ENCODE data around the gene SLC7A6. TPM values are rescaled to one million over a fixed set of nuclear protein-coding genes. Genes with fewer than 3 reads are reported as not detected.

The SLC7A6 gene
- total RNA-seq, 1 donor from 2014 or later = 18.1 TPM

DNA sequence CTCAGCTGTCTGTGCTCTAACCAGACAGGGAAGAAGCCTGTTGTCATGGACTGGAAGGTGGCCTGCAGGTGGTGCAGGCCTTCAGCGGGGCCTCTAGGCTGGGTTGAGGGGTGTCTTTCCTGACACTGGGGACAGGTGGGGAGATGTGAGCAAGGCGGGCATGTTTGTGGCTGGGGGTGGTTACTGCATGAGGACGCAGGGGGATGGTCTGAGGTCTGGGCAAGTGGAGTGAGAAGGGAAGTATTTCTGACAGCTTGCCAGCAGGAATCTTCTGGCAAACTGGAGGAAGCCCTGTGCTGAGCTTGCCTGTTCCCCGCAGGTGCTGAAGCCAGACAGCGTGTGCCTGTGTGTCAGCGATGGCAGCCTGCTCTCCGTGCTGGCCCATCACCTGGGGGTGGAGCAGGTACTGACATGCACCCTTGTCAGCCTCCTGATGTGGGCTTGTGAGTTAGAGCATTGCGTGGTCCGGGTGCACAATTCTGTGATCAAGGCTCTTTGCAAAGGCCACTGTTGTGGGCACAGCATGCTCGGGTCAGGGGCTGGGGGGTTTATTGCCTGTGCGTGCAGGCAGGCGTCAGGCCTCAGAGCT lies 82.7 kb downstream of the SLC7A6 start:
- no peak for DNase-seq

DNA sequence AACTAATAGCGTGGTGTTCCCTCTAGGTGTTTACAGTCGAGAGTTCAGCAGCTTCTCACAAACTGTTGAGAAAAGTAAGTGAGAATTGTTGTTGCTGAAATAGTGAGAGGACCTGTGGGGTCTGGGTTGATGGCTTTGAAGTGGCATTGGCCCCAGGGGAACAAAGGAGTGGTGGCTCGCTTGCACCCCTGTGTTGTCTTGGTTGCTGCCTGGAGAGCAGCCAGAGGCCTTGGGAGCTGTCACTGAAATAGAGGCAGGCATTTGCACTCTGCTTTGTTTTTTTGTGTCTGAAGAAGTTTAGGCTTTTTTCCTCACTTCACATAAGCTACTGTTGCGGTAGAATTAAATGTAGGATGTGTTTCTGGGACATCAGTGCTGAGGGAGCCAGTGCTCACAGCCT lies 83.3 kb downstream of the SLC7A6 start:
- DNase-seq = no peak

DNA sequence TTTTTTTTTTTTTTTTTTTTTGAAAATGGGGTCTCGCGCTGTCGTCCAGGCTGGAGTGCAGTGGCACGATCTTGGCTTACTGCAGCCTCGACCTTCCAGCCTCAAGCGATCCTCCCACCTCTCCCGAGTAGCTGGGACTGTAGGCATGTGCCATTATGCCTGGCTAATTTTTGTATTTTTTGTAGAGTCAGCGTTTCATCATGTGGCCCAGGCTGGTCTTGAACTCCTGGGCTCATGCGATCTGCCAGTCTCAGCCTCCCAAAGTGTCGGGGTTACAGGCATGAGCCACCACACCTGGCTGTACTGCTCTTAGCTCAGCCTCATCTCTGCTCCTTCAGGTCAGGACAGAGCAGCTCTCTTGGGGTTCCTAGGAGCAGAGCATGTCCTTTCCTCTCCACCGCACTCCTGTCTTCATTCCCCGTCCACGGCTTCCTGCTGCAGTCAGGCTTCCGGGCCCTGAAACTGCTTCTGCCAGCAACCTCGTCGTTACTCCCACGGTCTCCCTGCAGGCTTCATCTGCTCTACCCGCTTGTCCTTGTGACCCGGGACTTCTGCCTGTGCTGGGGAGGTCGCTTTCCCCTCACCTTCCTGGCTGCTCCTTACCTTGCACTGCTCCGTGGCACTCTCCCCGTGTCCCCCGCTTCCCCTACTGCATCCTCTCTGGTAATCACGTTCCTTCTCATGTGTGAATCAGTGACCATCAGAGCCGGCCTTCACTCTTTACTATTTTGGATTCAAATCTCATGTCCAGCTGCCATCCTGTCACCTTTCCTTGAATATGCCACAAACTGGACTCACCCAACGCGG lies 84.5 kb downstream of the SLC7A6 start:
- no peak for DNase-seq

DNA sequence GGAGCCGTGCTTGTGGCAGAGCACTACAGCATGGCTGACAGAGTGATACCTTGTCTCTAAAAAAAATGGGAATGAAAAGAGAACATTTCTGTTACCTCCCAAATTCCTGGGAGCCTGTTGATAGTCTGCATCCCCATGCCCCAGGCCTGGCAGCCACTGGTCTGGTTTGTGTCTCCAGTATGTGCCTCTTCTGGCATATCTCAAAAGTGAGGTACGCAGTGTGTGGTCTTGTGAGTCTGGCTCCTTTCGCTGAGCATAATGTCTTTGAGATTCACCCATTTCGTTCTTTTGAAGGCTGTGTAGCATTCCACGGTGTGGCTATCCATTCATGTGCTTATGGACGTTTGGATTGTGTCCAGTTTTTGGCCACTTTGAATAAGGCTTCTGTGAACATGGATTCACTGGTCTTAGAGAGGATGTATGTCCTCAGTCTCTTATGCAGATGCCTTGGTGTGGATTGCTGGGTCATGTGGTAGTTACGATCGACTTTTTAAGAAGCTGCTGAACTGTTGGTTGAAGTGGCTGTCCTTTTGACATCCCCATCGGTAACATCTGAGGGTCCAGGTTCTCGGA lies 85.6 kb downstream of the SLC7A6 start:
- no peak for DNase-seq

DNA sequence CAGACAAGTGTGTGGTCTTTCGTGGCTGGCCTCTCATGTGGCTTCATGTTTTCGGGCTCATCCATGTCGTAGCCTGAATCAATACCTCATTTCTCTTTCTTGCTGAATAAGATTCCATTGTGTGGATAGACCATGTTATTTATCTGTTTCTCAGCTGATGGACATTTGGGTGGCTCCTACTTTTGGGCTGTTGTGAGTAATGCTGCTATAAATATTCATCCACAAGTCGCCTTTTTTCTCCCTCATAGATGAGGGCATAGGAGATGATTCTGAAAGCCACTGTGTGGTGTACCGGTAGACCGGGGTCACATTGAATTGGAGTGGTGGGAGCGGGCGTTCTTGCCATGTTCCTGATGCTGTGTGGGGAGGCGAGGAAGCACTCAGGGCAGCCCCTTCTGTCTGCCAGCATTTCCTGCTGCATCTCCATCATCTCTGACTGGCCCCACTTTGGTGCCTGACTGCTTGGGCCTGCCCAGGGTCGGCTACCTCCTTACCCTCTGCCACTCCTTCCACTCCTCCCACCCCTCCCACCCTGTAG lies 86.6 kb downstream of the SLC7A6 start:
- DNase-seq = no peak

Small RNA genes lying within 50 kb of the gene (small RNA-seq; reads per million reads assigned to genes)
- gene RNU4-30P (ENCODE audit: low replicate concordance) (not detected), gene RNU6-1262P (ENCODE audit: low replicate concordance) (not detected)

Other genes starting within 250 kb of the SLC7A6 start
- gene DPEP2NB, start 248.6 kb upstream of the SLC7A6 start, total RNA-seq = not detected
- 6.1 TPM for gene DDX28, start 241.3 kb upstream of the SLC7A6 start, total RNA-seq
- 11.0 TPM for gene DUS2, start 241.2 kb upstream of the SLC7A6 start, total RNA-seq
- gene NFATC3, start 179.2 kb upstream of the SLC7A6 start, total RNA-seq = 21.5 TPM
- 22.9 TPM for gene ESRP2, start 28.4 kb upstream of the SLC7A6 start, total RNA-seq
- 15.4 TPM for gene PLA2G15, start 19.2 kb upstream of the SLC7A6 start, total RNA-seq
- gene SLC7A6OS, start 46.4 kb downstream of the SLC7A6 start, total RNA-seq = 12.3 TPM
- gene PRMT7, start 46.5 kb downstream of the SLC7A6 start, total RNA-seq = 44.6 TPM
- gene SMPD3, start 184.0 kb downstream of the SLC7A6 start, total RNA-seq = 6.7 TPM